ENCODE measurements around the gene LRBA.
"Not testable (repeated sequence)": the region's sequence is repeated elsewhere in the genome, so short reads cannot be mapped to it uniquely, and the experiment has no call there.

Gene LRBA

GRCh38 chr4:151004222-151004621, 10.9 kb downstream of the LRBA start:
- in situ Hi-C loops (cut with MboI; ENCODE audit: low pct_unique_long_range_greater_than_20kb, low sequenced_read_pairs, unreplicated experiment), result no loop called here
- no peak for DNase-seq (ENCODE audit: low spot score)

GRCh38 chr4:151000747-151001429, 14.2 kb downstream of the LRBA start:
- in situ Hi-C loops (cut with MboI; ENCODE audit: low pct_unique_long_range_greater_than_20kb, low sequenced_read_pairs, unreplicated experiment), result no loop called here
- no peak for DNase-seq (ENCODE audit: low spot score)
- TF ChIP-seq, protein P1, sequence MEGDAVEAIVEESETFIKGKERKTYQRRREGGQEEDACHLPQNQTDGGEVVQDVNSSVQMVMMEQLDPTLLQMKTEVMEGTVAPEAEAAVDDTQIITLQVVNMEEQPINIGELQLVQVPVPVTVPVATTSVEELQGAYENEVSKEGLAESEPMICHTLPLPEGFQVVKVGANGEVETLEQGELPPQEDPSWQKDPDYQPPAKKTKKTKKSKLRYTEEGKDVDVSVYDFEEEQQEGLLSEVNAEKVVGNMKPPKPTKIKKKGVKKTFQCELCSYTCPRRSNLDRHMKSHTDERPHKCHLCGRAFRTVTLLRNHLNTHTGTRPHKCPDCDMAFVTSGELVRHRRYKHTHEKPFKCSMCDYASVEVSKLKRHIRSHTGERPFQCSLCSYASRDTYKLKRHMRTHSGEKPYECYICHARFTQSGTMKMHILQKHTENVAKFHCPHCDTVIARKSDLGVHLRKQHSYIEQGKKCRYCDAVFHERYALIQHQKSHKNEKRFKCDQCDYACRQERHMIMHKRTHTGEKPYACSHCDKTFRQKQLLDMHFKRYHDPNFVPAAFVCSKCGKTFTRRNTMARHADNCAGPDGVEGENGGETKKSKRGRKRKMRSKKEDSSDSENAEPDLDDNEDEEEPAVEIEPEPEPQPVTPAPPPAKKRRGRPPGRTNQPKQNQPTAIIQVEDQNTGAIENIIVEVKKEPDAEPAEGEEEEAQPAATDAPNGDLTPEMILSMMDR (IDR thresholded peaks at IDR 0.05; ENCODE audit: extremely low read depth, insufficient read depth, missing control alignments), result no peak

More at GRCh38 chr4:151004222-151004621, 10.9 kb downstream of the LRBA start:
- TF ChIP-seq, protein P1 (IDR thresholded peaks at IDR 0.05; ENCODE audit: extremely low read depth, insufficient read depth, missing control alignments), result no peak

DNA sequence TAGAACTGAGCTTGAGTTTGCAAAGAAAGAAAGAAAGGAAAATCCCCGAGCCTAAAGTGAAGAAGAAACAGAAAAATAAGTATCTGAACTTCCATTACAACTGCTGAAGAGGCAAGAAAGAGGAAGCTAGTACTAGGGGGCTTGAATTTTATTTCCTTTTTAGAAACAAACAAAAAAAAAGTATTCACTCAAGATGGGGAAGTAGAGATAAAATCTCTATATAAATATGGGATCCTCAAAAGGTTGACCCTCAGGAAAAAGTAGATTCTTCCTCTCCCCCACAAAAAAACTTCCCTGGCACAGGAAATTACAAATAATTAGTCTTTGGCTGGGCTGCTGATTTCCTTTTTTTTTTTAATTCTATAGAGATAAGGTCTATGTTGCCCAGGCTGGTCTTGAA, 16.0 kb downstream of the LRBA start:
- no peak for DNase-seq (ENCODE audit: low spot score)
- TF ChIP-seq, protein P1 (IDR thresholded peaks at IDR 0.05; ENCODE audit: extremely low read depth, insufficient read depth, missing control alignments), result no peak
- in situ Hi-C loops (cut with MboI; ENCODE audit: low pct_unique_long_range_greater_than_20kb, low sequenced_read_pairs, unreplicated experiment), result no loop called here

GRCh38 chr4:150997141-150997540, 17.9 kb downstream of the LRBA start:
- in situ Hi-C loops (cut with MboI; ENCODE audit: low pct_unique_long_range_greater_than_20kb, low sequenced_read_pairs, unreplicated experiment), result no loop called here
- TF ChIP-seq, protein P1 (IDR thresholded peaks at IDR 0.05; ENCODE audit: extremely low read depth, insufficient read depth, missing control alignments), result no peak
- no peak for DNase-seq (ENCODE audit: low spot score)

DNA sequence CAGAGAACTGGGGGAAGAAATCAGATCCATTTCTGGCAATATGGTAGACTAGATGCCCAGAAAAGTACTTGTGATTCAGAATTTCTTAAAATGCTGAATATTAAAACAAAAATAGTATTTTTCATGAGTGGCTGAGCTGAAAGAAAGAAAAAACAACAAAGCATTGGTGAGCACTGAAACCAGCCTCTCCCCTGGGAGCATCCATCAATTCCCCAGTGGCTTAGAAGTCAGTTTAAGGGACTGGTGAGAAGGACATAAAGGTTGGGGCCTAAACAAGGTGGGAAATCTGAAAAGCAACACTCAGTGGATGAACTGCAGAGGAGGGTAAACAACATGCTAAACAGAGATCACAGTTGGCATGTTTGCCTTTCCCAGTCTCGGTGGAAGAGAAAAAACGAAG, 20.4 kb downstream of the LRBA start:
- TF ChIP-seq, protein P1 (IDR thresholded peaks at IDR 0.05; ENCODE audit: extremely low read depth, insufficient read depth, missing control alignments), result no peak
- in situ Hi-C loops (cut with MboI; ENCODE audit: low pct_unique_long_range_greater_than_20kb, low sequenced_read_pairs, unreplicated experiment), result no loop called here
- DNase-seq (ENCODE audit: low spot score), result no peak

GRCh38 chr4:150993577-150993976, 21.5 kb downstream of the LRBA start:
- in situ Hi-C loops (cut with MboI; ENCODE audit: low pct_unique_long_range_greater_than_20kb, low sequenced_read_pairs, unreplicated experiment); DNase-seq (ENCODE audit: low spot score): not testable (repeated sequence)

DNA sequence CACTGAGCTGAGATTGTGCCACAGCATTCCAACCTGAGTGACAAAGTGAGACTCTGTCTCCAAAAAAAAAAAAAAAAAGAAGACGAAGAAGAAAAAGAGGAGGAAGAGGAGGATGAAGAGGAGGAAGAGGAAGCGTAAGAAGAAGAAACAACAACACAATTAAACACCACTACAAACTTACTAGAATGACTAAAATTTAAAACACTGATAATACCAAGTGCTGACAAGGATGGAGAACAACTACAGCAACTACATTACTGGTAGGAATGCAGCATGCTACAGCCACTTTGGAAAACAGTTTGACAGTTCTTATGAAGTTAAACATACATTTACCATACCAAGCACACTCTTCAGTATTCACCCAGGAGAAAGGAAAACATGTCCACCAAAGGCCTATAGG, 24.1 kb downstream of the LRBA start:
- TF ChIP-seq, protein P1 (IDR thresholded peaks at IDR 0.05; ENCODE audit: extremely low read depth, insufficient read depth, missing control alignments), result no peak
- in situ Hi-C loops (cut with MboI; ENCODE audit: low pct_unique_long_range_greater_than_20kb, low sequenced_read_pairs, unreplicated experiment), result no loop called here
- DNase-seq (ENCODE audit: low spot score), result no peak

All from GM13977 (cell line).